CD14-positive monocyte (primary cell): ENCODE results near the gene APC2. TPM values are rescaled to one million over a fixed set of nuclear protein-coding genes. Genes with fewer than 3 reads are reported as not detected.

Experiments used
- DNase-seq, 3 donors: peaks; one replicate each; pipeline ENCODE4 v3.0.0-alpha.2; 2011 to 2022
- H2AFZ ChIP-seq: 2 replicates; pipeline ENCODE4 v1.6.0; 2012; ENCODE audit warnings: mild to moderate bottlenecking, low read depth, low read length, inconsistent platforms; ENCODE audit not compliant: insufficient read depth, poor library complexity, severe bottlenecking
- H3K27ac ChIP-seq, 2 donors: 1 replicate in 1 of 2; 2 replicates in 1 of 2; pipeline ENCODE4 v1.5.1; 2012 to 2013; ENCODE audit warnings: low read length in 2 of 2, control low read depth in 1 of 2, inconsistent platforms in 1 of 2, low read depth in 1 of 2, mild to moderate bottlenecking in 1 of 2
- H3K27me3 ChIP-seq, 2 donors: one replicate each; pipeline versions ENCODE4 v1.6.0 to v1.6.1; 2011 to 2013; ENCODE audit warnings: low read length in 2 of 2; ENCODE audit not compliant: control insufficient read depth in 2 of 2, insufficient read depth in 2 of 2
- H3K36me3 ChIP-seq, 2 donors: replicated peaks in 1 of 2; 1 replicate in 1 of 2; 2 replicates in 1 of 2; pipeline versions ENCODE4 v1.5.1 to v1.6.1; 2012 to 2013; ENCODE audit warnings: low read length in 2 of 2, control low read depth in 1 of 2, inconsistent platforms in 1 of 2, mild to moderate bottlenecking in 1 of 2; ENCODE audit not compliant: insufficient read depth in 2 of 2, control insufficient read depth in 1 of 2
- H3K4me1 ChIP-seq, 2 donors: 1 replicate in 1 of 2; 2 replicates in 1 of 2; pipeline versions ENCODE4 v1.5.1 to v1.6.1; 2012 to 2013; ENCODE audit warnings: low read length in 2 of 2, control low read depth in 1 of 2, inconsistent platforms in 1 of 2, mild to moderate bottlenecking in 1 of 2, moderate library complexity in 1 of 2; ENCODE audit not compliant: insufficient read depth in 2 of 2, control insufficient read depth in 1 of 2
- H3K4me2 ChIP-seq: replicated peaks from 2 replicates; pipeline ENCODE3; 2012; ENCODE audit warnings: low read length, moderate library complexity, mild to moderate bottlenecking; ENCODE audit not compliant: poor library complexity, severe bottlenecking; ENCODE audit errors: extremely low read depth
- H3K4me3 ChIP-seq, 3 experiments: fragments of 200-600 bp in 1 of 3; sonication (generic) in 1 of 3; replicated peaks in 1 of 3; 1 replicate in 2 of 3; 2 replicates in 1 of 3; pipeline ENCODE4 v1.5.1; 2011 to 2013; ENCODE audit warnings: low read length in 3 of 3, mild to moderate bottlenecking in 3 of 3, control low read depth in 2 of 3, low read depth in 2 of 3, inconsistent platforms in 1 of 3, moderate library complexity in 1 of 3
- H3K79me2 ChIP-seq: 2 replicates; pipeline ENCODE4 v1.6.0; 2012; ENCODE audit warnings: mild to moderate bottlenecking, control low read depth, inconsistent platforms, low read length, moderate library complexity; ENCODE audit not compliant: insufficient read depth
- H3K9ac ChIP-seq: 2 replicates; pipeline ENCODE4 v1.6.0; 2017; ENCODE audit warnings: low read length, mild to moderate bottlenecking; ENCODE audit not compliant: insufficient read depth, poor library complexity, severe bottlenecking
- H3K9me3 ChIP-seq, 2 donors: replicated peaks in 1 of 2; 1 replicate in 1 of 2; 2 replicates in 1 of 2; pipeline versions ENCODE4 v1.5.1 to v1.6.1; 2012 to 2013; ENCODE audit warnings: low read length in 2 of 2, control low read depth in 1 of 2; ENCODE audit not compliant: control insufficient read depth in 1 of 2, insufficient read depth in 1 of 2
- H4K20me1 ChIP-seq: 2 replicates; pipeline ENCODE4 v1.6.0; 2012; ENCODE audit warnings: mild to moderate bottlenecking, low read length, control low read depth, moderate library complexity; ENCODE audit not compliant: insufficient read depth
- H3K27ac Mint-ChIP-seq, 7 donors: one replicate each; pipeline ENCODE4 v1.8.0; 2020; ENCODE audit warnings: mild to moderate bottlenecking in 7 of 7, mixed read lengths in 7 of 7, moderate library complexity in 6 of 7, inconsistent platforms in 2 of 7
- H3K27me3 Mint-ChIP-seq, 3 donors: one replicate each; pipeline ENCODE4 v1.8.0; 2021 to 2022; ENCODE audit warnings: low read depth in 3 of 3, mild to moderate bottlenecking in 3 of 3, mixed read lengths in 3 of 3, moderate library complexity in 3 of 3, inconsistent platforms in 1 of 3
- H3K36me3 Mint-ChIP-seq, 2 donors: one replicate each; pipeline ENCODE4 v1.8.0; 2020; ENCODE audit warnings: mixed read lengths in 2 of 2, inconsistent platforms in 1 of 2, mild to moderate bottlenecking in 1 of 2
- H3K4me1 Mint-ChIP-seq: one replicate; pipeline ENCODE4 v1.8.0; 2020; ENCODE audit warnings: mild to moderate bottlenecking, mixed read lengths
- H3K4me3 Mint-ChIP-seq, 2 donors: one replicate each; pipeline ENCODE4 v1.8.0; 2020; ENCODE audit warnings: mild to moderate bottlenecking in 2 of 2, mixed read lengths in 2 of 2, moderate library complexity in 1 of 2
- H3K9me3 Mint-ChIP-seq, 7 donors: one replicate each; pipeline ENCODE4 v1.8.0; 2020 to 2022; ENCODE audit warnings: mixed read lengths in 7 of 7, mild to moderate bottlenecking in 6 of 7, moderate library complexity in 6 of 7, inconsistent platforms in 2 of 7
- CTCF ChIP-seq: fragments of 200-600 bp; IDR thresholded peaks from one replicate; pipeline ENCODE4 v1.8.0; 2022; ENCODE audit warnings: antibody characterized with exemption, mild to moderate bottlenecking
- WGBS: methylation state at CpG from one replicate; pipeline ENCODE4 v1.1.5; 2013; ENCODE audit warnings: missing lambda C conversion rate; ENCODE audit not compliant: insufficient coverage; 5-methylcytosine and 5-hydroxymethylcytosine counted together
- intact Hi-C, 2 donors: fragments of 100-400 bp; cut with micrococcal nuclease; formaldehyde crosslinking; loops; one replicate each; pipeline versions ENCODE4 v1.15.0 to v1.15.1; 2023
- polyA plus RNA-seq, 3 donors: library from polyadenylated mRNA; depleted of rRNA in 1 of 3; unstranded in 2 of 3; stranded (reverse) in 1 of 3; fragments of 300-500 nt in 2 of 3; fragments of >200 nt in 1 of 3; fragmentation: Illumina TruSeq in 2 of 3; gene quantifications; 1 replicate in 2 of 3; 2 replicates in 1 of 3; pipeline ENCODE4 v1.2.3, GENCODE V29; 2012 to 2021

APC2 gene
- polyA plus RNA-seq, 3 donors, result 0.04 TPM; not detected in 2

- H3K79me2 ChIP-seq, result no peaks in the 10 kb centered on the region
- H3K27ac ChIP-seq, result no peak overlapping the region
- WGBS, result under 1% methylated on average over 14 of the region's 22 CpGs
- H3K36me3 ChIP-seq, result no peaks in the 10 kb centered on the region
- no peak overlapping the region for H3K4me3 ChIP-seq
- H3K4me1 ChIP-seq, result peaks cover 15 to 20% of the 10 kb centered on the region in 2 donors
- Mint-ChIP-seq H3K4me1 (peaks cover 18% of the 10 kb centered on the region), H3K4me3 (peak overlapping the region in 1 of 2 donors; percentile 73), H3K27ac (no peak overlapping the region), H3K36me3 (peaks cover 7 to 15% of the 10 kb centered on the region in 2 donors), H3K9me3 (peaks cover 7 to 25% (median 14%) of the 10 kb centered on the region in 7 donors), H3K27me3 (peaks cover 77 to 97% (median 91%) of the 10 kb centered on the region in 3 donors)
- TF ChIP-seq CTCF, result no peak
- H3K4me2 ChIP-seq, result peak overlapping the region; percentile 34
- peaks cover 6 to 31% of the 10 kb centered on the region in 2 donors for H3K9me3 ChIP-seq
- DNase-seq, result no peak
- H4K20me1 ChIP-seq, result peaks cover 12% of the 10 kb centered on the region
- intact Hi-C loops, result no loop called here
- peaks cover 36 to 84% of the 10 kb centered on the region in 2 donors for H3K27me3 ChIP-seq
- no peak overlapping the region for H2AFZ ChIP-seq
- no peak overlapping the region for H3K9ac ChIP-seq
Observed at GRCh38 chr19:1455002-1455335, 5.0 kb downstream of the APC2 start.

GRCh38 chr19:1455336-1456120 is 5.6 kb downstream of the APC2 start:
- Histone ChIP-seq H4K20me1 (peaks cover 17% of the 10 kb centered on the region), H2AFZ (no peak overlapping the region), H3K4me1 (peaks cover 15 to 20% of the 10 kb centered on the region in 2 donors), H3K4me2 (peak overlapping the region; percentile 34), H3K27ac (no peak overlapping the region), H3K79me2 (no peaks in the 10 kb centered on the region), H3K9ac (no peak overlapping the region), H3K27me3 (peaks cover 32 to 80% of the 10 kb centered on the region in 2 donors), H3K36me3 (no peaks in the 10 kb centered on the region), H3K9me3 (peaks cover 6 to 26% of the 10 kb centered on the region in 2 donors), H3K4me3 (no peak overlapping the region)
- H3K4me3 Mint-ChIP-seq, result peak overlapping the region in 1 of 2 donors; percentile 87
- H3K9me3 Mint-ChIP-seq, result peaks cover 7 to 22% (median 11%) of the 10 kb centered on the region in 7 donors
- peak overlapping the region in 1 of 7 donors; percentile 53 for H3K27ac Mint-ChIP-seq
- peak; percentile 45 to 73 (median 64) for DNase-seq
- H3K4me1 Mint-ChIP-seq, result peaks cover 18% of the 10 kb centered on the region
- peaks cover 74 to 93% (median 87%) of the 10 kb centered on the region in 3 donors for H3K27me3 Mint-ChIP-seq
- H3K36me3 Mint-ChIP-seq, result peaks cover 11 to 15% of the 10 kb centered on the region in 2 donors
- 3% methylated on average over 40 of the region's 42 CpGs for WGBS
- no peak for TF ChIP-seq CTCF
- intact Hi-C loops, result no loop called here
